Epithelial cell of proximal tubule (primary cell): ENCODE data around the gene CTNNBIP1. TPM values are rescaled to one million over a fixed set of nuclear protein-coding genes. Genes with fewer than 3 reads are reported as not detected.

Experiments
- DNase-seq: peaks from one replicate; pipeline ENCODE4 v3.0.0-alpha.2; 2011; ENCODE audit warnings: low read depth
- H3K4me3 ChIP-seq: 2 replicates; pipeline ENCODE4 v1.5.1; 2011; ENCODE audit warnings: low read depth, mild to moderate bottlenecking, low read length
- total RNA-seq: library from RNA; depleted of rRNA; stranded (reverse); fragments of >200 nt; gene quantifications from 2 replicates; pipeline ENCODE4 v1.2.3, GENCODE V29; 2015
- TF ChIP-seq, protein P1 (sequence below): conservative IDR thresholded peaks from 2 replicates; pipeline ENCODE4 v1.5.1; 2012; ENCODE audit warnings: low read depth, mild to moderate bottlenecking, low read length

The CTNNBIP1 gene
- total RNA-seq, 1 donor from 2014 or later: 26.8 TPM

DNA sequence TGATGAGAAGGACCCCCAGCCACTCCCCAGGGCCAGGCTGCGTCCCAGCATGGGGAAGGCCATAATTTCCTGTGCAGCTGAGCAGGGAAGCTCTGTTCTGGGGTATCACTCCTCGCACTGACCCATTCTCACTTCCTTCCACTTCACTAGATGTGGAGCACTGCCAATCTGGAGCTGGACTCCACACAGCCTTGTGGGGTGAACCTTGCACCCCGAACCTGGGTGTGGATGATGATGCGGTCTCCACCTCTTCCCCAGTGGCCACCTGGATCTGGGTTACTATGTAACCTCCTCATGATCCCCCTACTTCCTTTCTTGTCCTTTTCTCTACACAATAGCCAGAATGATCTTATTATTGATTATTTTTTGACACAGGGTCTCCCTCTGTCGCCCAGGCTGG, 36.7 kb downstream of the CTNNBIP1 start:
- no peak for DNase-seq
- TF ChIP-seq, protein P1, sequence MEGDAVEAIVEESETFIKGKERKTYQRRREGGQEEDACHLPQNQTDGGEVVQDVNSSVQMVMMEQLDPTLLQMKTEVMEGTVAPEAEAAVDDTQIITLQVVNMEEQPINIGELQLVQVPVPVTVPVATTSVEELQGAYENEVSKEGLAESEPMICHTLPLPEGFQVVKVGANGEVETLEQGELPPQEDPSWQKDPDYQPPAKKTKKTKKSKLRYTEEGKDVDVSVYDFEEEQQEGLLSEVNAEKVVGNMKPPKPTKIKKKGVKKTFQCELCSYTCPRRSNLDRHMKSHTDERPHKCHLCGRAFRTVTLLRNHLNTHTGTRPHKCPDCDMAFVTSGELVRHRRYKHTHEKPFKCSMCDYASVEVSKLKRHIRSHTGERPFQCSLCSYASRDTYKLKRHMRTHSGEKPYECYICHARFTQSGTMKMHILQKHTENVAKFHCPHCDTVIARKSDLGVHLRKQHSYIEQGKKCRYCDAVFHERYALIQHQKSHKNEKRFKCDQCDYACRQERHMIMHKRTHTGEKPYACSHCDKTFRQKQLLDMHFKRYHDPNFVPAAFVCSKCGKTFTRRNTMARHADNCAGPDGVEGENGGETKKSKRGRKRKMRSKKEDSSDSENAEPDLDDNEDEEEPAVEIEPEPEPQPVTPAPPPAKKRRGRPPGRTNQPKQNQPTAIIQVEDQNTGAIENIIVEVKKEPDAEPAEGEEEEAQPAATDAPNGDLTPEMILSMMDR: no peak
- no peak overlapping the region for H3K4me3 ChIP-seq

DNA sequence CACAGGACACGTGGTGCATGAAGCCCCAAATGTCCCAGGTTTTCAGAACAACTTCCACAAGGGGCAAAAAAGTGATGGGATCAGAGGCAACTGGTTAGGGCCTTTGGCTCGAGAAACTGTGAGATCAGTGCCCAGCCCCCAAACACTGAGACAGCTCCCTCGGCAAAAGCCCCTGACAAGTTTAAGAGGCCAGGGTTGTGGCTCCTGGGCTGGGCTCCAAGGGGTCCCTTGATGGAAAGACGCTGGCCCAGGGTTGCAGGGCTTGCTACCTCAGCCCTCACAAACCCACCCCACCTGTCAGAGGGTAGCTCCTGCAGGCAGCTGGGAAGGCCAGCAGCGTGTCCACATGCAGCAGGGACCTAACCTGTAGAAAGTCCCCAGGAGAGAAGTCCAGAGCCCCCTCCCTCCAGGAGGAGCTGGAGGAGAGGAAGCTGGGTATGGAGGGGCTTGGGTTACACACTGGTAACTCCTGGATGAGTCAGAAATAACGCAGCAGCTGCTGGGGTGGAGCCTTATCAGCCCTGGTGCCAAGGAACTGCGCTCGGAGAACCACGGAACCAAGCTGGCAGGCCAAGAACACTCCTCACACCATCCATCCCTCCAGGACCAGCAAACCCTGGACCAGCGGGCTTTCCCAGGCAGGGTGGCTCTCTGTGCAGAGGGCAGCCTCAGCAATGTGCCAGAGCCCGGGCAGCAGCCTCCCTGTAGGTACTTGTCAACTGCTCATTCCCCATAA, 37.5 kb downstream of the CTNNBIP1 start:
- H3K4me3 ChIP-seq: no peak overlapping the region
- DNase-seq: no peak

DNA sequence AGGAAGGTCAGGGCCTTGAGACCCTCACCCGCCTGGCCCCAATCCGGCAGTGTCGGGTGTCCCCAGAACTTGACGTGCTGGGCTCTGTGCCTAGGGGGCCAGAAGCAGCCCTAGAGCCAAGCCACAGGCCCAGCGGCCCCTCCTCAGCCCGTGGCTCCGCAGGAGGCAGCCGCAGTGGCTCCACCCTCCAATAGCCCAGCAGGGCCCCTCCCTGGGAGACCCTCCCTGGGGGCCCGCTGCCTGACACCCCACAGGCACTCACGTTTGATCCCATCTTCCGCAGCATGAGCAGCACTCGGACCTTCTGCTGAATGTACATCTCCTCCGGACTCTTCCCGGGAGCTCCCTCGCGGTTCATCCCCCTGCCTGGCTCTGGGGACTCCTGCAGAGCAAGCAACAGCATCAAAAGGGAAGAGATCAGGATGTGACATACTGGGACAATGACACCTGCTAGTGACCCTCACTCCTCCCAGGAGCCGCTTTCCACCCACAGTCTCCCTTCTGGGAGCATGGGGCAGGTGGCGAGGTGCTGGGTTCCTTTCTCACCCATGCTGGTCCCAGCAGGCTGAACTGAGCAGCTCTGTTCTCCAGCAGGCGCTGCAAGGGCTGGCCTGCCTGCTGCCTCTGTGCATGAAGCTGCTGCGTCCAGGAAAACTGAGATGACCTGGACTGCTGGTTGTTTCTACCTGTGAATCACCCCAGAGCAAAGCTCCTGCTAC, 38.2 kb downstream of the CTNNBIP1 start:
- no peak overlapping the region for H3K4me3 ChIP-seq
- DNase-seq: no peak
- TF ChIP-seq, protein P1: no peak

More for the DNA sequence above, 37.5 kb downstream of the CTNNBIP1 start:
- TF ChIP-seq, protein P1: no peak

DNA sequence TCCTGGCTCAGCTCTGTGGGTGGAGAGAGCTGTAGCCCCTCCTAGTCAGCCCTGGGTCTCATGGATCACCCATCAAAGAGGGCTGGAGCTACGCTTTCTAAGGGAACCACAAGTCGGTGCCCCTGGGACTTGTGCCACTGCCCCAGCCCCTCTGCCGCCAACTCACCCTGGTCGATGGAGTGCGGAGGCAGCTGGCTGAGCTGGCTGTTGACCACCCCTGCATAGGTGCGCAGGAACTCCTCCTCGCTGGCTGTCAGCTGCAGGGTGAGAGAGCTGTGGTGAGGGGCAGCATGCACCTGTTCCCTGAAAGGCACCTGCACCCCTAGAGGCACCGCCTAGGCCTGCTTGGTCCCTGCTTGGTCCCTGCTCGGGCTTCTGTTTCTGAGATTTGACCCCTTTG, 39.0 kb downstream of the CTNNBIP1 start:
- no peak for DNase-seq
- no peak overlapping the region for H3K4me3 ChIP-seq
- TF ChIP-seq, protein P1: no peak

DNA sequence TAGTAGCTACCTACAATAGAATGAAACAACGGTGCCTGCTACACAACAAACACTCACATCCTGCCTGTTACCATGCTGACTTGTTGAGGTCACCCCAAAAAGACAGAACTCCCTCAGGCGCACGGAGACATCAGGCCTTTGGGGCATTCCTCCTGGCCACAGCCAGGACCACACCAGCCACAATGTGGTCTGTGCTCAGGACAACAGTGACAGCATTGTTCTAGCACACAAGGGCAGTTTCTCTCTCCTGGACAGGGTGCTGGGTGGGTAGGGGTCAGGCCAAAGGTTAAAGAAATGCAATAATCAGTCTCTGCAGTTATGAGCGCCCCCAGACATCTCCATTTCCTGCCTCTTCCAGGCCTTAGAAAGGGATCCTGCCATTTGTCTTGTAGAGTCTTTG, 39.5 kb downstream of the CTNNBIP1 start:
- no peak for DNase-seq
- no peak overlapping the region for H3K4me3 ChIP-seq
- TF ChIP-seq, protein P1: no peak

DNA sequence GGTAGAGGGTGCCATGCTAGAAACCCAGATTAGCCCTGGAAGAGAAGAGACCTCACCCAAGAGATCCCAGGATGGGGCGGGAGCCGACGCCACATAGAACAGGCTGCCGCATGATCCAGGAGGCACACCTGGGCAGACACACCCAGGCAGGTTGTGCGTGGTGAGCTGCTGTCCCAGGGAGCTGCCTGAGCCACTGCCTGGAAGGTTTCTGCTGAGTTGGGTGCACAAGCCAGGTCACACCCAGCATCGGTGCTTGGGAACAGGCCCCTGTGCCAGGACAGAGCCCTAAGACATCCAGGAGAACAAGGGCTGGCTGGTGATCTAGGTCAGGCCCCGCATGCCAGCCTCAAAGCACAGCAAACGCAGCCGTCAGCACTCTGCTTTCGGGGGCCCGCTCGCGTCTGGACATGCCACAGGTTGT, 40.2 kb downstream of the CTNNBIP1 start:
- TF ChIP-seq, protein P1: no peak
- no peak for DNase-seq
- H3K4me3 ChIP-seq: no peak overlapping the region
